IPS DF 19.7 (cell line): ENCODE data around the gene OOSP3.
"Not testable (repeated sequence)": the region's sequence is repeated elsewhere in the genome, so short reads cannot be mapped to it uniquely, and the experiment has no call there.

Experiments
- DNase-seq: peaks from one replicate; pipeline ENCODE4 v3.0.0-alpha.2; 2013; ENCODE audit warnings: low read depth, low spot score

Gene OOSP3

GRCh38 chr11:59875856-59876519, 2.6 kb upstream of the OOSP3 start:
- DNase-seq, result no peak

- no peak for DNase-seq
Observed at GRCh38 chr11:59877325-59877724, 1.3 kb upstream of the OOSP3 start.

DNA sequence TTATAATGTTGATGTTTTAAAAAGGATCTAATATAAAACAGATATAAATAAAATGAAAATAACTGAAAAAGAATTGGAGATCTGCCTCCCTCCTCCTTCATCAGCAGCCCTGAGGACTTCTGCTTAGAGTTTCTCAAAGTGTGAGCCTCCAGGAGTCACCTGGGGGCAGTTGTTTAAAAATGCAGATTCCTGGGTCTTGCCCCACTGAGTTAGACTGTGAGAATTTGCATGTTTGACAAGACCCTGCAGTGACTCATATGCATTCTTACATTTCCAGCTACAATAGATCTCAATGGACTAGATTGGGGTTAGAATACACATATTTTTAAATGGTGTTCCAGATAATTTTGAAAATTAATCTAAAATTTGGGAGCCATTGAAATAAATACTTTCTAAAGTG, 798 bp upstream of the OOSP3 start:
- DNase-seq, result no peak

GRCh38 chr11:59879567-59879966, 985 bp downstream of the OOSP3 start:
- DNase-seq, result no peak

- no peak for DNase-seq
Observed at GRCh38 chr11:59883597-59883996, 5.0 kb downstream of the OOSP3 start.

DNA sequence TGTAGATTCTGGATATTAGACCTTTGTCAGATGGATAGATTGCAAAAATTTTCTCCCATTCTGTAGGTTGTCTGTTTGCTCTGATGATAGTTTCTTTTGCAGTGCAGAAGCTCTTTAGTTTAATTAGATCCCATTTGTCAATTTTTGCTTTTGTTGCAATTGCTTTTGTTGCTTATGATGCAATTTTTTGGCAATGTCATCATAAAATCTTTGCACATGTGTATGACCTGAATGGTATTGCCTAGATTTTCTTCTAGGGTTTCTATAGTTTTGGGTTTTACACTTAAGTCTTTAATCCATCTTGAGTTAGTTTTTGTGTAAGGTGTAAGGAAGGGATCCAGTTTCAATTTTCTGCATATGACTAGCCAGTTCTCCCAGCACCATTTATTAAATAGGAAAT, 8.6 kb downstream of the OOSP3 start:
- not testable (repeated sequence) for DNase-seq

DNA sequence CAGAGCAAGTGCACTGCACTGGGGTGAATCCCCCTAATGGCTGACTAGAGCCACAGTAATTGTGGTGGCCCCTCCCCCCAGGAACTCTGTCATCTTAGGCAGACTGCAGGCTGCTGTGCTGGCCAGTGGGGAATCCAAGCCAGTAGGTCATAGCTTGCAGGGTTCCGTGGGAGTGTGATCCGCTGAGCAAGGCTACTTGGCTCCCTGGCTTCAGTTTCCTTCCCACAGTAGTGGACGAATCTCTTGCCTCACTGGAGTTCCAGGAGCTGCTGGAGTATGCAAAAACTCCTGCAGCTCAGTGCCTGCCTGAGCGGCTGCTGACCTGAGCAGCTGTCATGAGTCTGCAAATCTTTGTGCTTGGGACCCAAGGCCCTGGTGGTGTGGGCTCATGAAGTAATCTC, 13.2 kb downstream of the OOSP3 start:
- DNase-seq, result peak; percentile 52

GRCh38 chr11:59894616-59895015, 16.0 kb downstream of the OOSP3 start:
- DNase-seq, result no peak

- no peak for DNase-seq
Observed at GRCh38 chr11:59898046-59898445, 19.5 kb downstream of the OOSP3 start.

GRCh38 chr11:59898650-59899049, 20.1 kb downstream of the OOSP3 start:
- no peak for DNase-seq

- no peak for DNase-seq
Observed at GRCh38 chr11:59899532-59899931, 20.9 kb downstream of the OOSP3 start.

DNA sequence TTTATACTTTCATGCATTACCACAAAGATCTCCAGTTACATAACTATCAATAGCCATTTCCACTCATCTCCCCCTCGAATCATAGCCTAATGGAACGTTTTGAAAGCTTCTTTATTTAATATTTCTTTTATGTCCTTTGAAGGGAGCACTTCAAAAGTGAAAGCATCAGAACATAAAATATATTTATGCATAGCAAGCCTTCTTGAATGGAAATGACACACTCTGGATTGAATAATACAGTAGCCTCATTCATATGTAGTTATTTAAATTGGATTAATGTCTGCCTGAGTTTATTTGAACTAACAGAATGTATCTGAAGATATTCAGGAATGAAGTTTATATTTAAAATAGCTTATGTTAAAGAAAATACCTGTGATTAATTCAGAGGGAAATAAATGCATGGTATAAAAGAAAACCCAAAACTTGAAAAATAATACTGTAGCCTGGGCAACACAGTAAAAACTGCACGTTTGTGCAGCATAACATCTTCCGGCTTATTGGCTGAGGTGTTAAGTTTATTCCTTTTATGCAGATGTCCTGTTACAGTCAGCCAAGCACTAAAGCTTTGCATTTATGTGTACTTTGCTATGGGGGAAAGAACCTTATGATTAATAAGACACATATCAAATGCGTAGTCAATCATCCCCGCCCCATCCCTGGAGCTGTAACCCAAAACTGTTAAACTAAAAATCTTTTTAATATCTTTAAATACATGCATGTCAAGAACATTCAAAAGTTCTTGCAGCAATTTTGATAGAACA, 22.0 kb downstream of the OOSP3 start:
- DNase-seq, result no peak

GRCh38 chr11:59901306-59901705, 22.7 kb downstream of the OOSP3 start:
- DNase-seq, result no peak

DNA sequence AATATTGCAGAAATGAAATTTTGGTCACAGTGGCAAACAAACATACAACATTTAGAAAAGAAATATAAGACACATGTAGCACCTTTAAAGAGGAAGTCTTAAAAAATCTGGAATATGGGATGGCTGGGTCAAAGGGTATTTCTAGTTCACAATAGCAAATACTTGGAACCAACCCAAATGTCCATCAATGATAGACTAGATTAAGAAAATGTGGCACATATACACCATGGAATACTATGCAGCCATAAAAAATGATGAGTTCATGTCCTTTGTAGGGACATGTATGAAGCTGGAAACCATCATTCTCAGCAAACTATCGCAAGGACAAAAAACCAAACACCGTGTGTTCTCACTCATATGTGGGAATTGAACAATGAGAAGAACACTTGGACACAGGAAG, 25.0 kb downstream of the OOSP3 start:
- DNase-seq, result not testable (repeated sequence)

GRCh38 chr11:59918480-59918879, 39.9 kb downstream of the OOSP3 start:
- DNase-seq, result no peak

DNA sequence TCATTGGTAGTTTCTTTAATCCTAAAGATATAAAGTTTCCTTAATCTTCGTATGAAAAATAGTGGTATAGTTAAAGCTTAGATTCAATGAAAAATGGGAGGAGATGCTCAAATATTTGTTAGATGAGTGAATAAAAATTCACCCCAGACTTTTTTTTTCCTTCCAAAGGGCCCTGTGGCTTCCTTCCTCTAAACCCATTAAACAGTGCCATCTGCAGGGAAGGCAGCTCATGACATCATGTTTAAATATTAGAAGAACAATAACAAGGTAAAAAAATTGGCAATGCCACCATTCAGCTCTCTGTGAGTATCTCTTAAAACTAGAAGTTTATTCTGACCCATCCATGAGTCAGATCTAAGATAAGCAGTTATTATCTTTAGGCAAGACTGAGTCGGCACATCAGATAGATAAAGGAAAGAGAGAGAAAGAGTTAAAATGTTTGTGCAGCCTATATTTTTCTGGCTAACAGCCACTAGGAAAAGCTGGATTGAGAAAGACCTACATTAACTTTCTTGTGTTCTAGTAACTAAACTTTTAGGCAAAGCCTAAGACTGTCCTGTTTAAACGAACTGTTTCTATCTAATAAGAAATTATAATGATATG, 40.5 kb downstream of the OOSP3 start:
- no peak for DNase-seq

GRCh38 chr11:59923813-59924212, 45.2 kb downstream of the OOSP3 start:
- no peak for DNase-seq

DNA sequence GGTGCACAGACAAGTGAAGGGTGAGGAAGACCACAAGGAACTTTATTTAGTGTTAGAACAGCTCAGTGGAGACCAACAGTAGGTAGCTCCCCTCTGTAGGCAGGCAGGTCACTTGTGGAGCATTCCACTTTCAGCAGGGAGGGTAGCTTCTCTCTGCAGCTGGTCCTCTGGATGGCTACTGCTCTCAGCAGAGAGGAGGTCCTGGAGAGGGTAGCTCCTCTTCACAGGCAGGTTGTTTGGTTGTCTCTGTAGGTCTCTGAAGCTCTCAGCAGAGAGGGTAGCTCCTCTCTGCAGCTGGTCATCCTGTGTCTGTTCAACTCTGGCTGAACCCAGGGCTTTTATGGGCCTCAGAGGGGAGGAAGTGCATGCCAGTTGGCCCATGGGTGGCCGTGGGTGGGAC, 53.1 kb downstream of the OOSP3 start:
- DNase-seq, result no peak

DNA sequence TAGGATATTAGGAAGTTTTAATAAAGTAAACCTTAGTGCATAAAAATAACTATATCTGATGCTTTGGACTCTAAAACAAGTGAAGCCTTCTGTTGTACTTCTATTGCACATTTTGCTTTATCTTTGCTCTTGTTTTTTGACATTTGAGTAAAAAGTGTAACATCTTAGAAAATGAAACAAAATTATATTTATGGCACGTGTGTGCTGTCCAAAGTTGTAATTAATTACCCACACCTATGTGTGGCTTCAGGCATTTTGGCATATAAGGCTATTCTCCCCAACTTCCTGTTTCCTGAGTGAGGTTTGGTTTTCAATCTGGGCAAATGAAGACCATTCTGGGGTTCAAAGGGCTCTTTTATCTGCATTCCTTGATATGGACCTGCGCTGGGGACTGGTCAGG, 59.5 kb downstream of the OOSP3 start, which contains the start of gene OOSP1:
Gene OOSP1, plus strand, starts transcription at position 301 of the 400 bp plus-strand sequence. Its CDS starts 23 bp downstream, at position 324.
- DNase-seq, result no peak

GRCh38 chr11:59938718-59939117, 60.1 kb downstream of the OOSP3 start:
- DNase-seq, result no peak

GRCh38 chr11:59939482-59939881, 60.9 kb downstream of the OOSP3 start:
- no peak for DNase-seq

- no peak for DNase-seq
Observed at GRCh38 chr11:59941091-59941490, 62.5 kb downstream of the OOSP3 start.
